H54 (cell line): ENCODE measurements around the gene CNTNAP2.

ENCODE experiments used
- DNase-seq: peaks from one replicate; pipeline ENCODE4 v3.0.0; 2011; ENCODE audit warnings: low spot score, mixed read lengths; ENCODE audit not compliant: insufficient read length
- FAIRE-seq: peaks from 3 replicates; lab custom pipeline; 2011; peaks lifted over from hg19 to GRCh38; lab: Jason Lieb, UNC
- POLR2A ChIP-seq: IDR thresholded peaks from 2 replicates; pipeline ENCODE4 v1.6.1; 2011; ENCODE audit warnings: low read depth, mild to moderate bottlenecking, low read length

The CNTNAP2 gene

DNA sequence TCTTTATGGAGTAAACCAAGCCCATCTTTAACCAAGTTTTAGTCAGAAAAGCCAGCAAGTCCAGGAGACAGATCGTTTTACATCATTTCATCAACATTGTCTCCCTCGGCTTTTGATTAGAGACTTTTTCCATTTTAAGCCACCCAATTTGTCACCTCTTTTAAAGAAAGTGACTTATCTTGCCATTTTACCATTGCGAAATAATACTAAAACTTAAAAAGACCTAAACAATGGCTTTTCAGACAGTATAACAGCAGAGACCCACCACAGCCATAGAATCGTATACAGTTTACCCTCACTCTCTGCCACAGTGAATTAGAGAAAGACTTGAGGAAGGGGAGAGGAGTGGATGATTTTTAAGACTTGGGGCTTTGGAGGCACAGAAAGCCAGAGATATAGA lies 2114.3 kb downstream of the CNTNAP2 start:
- no peak for TF ChIP-seq POLR2A
- DNase-seq = no peak
- no peak for FAIRE-seq

DNA sequence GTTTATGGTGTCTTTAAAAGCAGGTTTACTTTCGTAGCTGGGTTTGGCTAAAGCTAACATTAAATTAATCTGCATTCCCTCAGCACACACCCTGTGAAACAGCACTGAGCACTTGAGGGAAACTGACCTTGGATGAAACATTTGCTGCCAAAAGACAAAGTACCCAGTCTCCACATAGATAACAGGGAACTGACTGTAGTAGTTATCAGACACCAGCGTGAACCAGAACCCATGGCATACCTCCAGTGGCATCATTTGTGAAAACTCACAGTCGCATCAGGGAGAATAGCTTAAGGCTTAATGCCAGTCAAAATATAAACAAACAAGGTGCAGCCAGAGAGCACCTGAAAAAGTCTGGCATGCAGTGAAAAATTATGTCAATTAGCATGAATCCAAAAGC lies 2116.2 kb downstream of the CNTNAP2 start:
- FAIRE-seq = no peak
- no peak for DNase-seq
- TF ChIP-seq POLR2A = no peak

DNA sequence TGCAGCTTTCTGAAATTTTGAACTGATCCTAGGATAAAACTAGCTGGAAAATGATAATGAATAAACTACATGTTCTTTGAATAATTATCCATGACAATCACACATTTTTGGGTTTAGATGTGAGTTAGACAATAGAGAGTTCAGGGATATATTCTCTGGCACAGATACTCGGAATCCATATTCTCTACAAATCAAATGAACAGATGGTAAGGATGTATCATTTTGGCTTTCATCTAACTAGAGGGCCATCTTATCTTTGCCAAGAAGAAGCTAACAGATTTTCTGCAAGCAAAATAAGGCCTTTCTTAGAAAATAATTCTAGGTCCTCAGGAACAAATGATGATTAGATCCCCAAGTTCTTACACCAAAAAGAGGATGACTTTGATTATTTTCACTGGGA lies 2118.1 kb downstream of the CNTNAP2 start:
- no peak for FAIRE-seq
- no peak for TF ChIP-seq POLR2A
- DNase-seq = no peak

DNA sequence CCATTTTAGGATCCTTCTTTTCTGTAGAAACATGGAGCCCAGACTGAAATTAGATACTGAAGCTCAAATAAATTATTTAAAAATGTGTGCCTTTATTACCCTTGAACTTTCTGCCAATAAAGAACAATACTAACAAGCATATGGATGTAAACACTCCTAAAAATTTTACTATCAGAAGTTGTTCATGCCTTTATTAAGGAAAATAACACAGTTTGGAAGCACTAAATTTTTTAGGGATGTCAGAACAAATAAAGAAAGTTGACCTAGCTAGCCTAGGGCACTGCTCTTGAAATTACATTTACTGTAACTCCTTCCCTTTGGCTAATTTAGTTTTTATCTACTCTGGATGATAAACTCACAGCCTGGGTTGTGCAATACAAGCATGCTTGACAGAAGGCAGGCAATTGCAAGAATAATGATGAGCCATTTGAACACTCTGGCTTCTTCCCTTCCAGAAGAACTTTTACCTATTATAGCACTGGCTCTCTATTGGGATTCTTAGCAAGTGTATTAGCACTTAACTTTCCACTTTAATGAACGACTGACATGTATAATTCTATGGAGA lies 2122.2 kb downstream of the CNTNAP2 start:
- no peak for TF ChIP-seq POLR2A
- FAIRE-seq (no peak), DNase-seq (no peak)

DNA sequence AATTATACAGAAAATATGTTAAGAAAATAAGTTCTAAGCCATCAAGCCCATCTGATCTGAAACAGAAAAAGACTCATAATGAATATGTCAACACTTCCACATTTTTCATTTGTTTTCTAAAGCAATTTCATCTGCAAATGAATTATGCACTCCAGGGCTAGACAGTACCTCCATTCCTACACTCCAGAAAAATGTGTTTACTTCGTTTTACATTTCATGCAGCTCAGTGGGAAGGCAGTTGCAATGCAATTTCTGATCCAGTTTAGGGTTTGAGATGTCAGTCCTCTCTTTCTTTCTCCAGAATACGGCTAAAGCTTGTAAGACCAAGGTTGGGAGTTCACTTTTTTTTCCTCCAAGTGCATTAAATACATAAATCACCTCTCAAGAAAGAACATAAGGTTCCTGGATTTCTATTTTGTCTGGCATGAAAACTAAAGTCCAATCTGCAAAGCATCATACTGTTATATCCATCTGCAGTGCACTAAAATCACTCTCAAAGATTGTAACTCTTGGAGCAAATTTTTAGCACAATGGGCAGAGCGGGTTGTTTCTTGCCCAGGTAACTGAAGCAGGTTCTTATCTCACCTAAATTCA lies 2125.2 kb downstream of the CNTNAP2 start:
- FAIRE-seq (no peak), DNase-seq (no peak)
- no peak for TF ChIP-seq POLR2A

DNA sequence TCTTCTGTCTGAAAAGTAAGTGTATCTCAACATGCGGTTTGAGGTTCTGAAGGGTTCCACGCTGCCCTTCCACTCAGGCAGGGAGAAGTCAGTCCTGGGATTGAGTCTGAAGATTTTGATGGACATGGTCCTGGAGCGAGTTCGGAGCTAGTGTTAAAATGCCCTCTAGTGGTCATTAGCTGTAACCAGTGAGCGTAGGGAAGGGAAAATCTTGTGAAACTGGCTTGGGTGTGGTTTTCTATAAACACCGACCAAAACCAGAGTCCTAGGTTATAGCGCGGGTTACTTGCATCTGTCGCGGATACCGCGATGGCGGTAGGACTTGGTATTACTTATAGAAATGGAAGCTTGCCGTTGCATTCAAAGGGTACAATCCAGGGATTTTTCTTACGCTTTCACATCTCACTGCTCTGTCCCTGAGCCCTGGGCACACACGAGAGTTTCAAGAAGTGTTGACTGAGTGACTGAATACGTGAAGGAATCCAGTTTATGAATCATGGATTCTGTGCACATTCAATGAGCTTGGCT lies 2125.8 kb downstream of the CNTNAP2 start:
- DNase-seq = peak; percentile 42
- TF ChIP-seq POLR2A = no peak
- FAIRE-seq = no peak

DNA sequence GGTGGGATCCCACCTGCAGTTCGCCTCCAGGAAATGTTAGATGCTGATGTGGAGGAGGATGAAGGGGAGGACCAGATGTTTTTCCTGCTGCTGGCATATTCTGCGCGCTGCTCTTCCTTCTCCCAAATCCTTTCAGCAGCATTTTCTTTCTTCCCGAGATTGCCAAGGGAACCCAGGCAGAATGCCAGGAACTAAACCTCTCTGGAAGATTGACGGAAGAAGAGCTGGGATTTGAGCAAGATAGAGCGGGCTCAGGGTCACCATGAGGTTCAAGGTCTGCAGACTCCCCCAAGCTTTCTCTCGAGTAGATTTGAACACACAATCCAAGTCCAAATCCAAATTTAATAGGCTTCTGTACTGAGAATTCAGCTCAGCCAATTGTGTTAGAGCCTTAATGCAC lies 2128.8 kb downstream of the CNTNAP2 start:
- FAIRE-seq = no peak
- no peak for TF ChIP-seq POLR2A
- DNase-seq = no peak

DNA sequence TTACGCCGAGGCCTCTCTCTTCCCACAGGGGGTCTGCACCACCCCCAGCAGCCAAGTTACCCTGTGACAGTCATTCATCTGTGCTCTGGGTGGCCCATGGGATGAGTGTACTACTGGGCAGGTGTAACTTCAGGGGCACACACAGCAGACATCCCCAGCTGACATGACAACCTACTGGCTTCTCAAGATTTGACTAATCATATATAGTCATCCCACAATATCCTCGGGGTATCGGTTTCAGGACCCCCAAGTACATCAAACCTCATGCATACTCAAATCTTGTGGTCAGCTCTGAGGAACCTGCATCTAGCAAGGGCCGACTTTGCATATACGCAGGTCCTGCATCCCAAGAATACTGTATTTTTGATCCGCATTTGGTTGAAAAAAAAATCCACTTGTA lies 2137.0 kb downstream of the CNTNAP2 start:
- DNase-seq (no peak), FAIRE-seq (no peak)
- TF ChIP-seq POLR2A = no peak

DNA sequence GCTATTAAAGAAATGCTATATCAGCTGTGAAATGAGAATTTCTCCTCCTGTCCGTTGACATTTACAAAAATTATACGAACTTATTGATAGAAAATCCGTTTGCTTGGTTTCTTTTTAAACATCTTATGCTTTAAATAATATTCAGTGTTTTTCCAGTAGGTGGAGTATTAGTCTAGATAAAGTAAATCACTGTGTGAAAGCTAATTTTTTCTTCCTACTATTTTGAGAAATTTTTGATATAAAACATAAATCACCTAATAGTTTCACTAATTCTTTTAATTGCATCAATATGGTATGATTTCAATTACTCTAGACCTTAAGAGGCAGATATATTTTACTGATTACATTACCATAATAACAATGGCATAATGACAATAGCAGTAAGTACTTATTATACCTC lies 2138.7 kb downstream of the CNTNAP2 start:
- TF ChIP-seq POLR2A = no peak
- FAIRE-seq = no peak
- no peak for DNase-seq

DNA sequence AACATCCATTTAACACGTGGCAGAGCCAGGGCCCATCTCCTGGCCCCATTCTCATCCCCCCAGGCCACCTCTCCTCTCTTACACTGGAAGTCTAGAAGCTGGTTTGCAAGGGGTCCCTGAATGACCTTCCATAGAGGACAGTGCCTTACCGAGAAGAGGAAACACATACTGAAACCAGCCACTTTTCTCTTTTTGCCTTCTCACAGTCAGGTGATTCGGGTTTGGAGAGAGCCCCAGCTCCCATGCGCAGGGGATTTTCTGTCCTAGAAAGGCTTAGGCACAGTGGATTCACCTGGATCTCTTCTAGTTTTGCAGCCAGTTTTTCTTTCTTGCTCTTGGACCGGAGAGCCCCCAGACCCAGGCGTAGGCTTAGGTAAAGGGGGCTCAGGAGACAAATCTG lies 2139.8 kb downstream of the CNTNAP2 start:
- no peak for TF ChIP-seq POLR2A
- no peak for DNase-seq
- no peak for FAIRE-seq

DNA sequence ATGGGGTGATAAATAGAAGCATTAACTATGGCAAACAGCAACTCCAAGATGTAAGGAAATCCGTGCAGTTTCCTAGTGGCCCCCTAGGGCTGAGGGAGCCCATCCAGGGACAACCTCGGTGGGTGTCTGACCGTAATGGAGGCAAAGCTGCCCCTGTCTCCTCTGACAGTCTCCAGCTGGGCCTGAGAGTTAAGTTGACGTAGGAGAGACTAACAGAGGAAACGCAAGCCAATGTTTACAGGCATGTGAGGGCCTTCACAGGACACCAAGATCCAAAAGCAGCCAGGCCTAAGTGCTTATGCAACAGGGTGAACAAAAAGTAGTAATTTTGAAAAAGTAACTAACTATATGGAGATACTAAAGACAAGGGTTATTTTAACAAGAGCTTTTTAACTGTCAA lies 2144.0 kb downstream of the CNTNAP2 start:
- TF ChIP-seq POLR2A = no peak
- no peak for FAIRE-seq
- no peak for DNase-seq

DNA sequence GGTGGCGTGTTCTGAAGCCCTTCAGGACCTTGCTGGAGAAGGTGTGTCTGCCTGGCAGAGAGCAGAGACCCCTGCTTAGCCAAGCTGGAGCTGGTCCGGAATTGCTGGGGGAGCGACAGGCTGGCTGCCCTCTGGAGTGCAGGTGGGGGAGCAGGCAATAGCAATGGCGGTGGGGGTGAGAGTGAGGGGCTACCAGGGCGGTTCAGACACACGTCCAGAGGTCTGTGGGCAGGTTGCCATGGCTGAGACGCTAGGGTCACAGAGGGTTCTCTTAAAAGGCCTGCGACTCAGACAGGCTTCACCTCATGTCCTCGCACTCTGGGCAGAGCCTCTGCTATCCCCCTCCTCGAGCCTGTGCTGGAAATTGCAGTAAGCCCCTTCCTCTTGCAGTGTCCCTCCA lies 2144.9 kb downstream of the CNTNAP2 start:
- DNase-seq = no peak
- TF ChIP-seq POLR2A = no peak
- FAIRE-seq = no peak

DNA sequence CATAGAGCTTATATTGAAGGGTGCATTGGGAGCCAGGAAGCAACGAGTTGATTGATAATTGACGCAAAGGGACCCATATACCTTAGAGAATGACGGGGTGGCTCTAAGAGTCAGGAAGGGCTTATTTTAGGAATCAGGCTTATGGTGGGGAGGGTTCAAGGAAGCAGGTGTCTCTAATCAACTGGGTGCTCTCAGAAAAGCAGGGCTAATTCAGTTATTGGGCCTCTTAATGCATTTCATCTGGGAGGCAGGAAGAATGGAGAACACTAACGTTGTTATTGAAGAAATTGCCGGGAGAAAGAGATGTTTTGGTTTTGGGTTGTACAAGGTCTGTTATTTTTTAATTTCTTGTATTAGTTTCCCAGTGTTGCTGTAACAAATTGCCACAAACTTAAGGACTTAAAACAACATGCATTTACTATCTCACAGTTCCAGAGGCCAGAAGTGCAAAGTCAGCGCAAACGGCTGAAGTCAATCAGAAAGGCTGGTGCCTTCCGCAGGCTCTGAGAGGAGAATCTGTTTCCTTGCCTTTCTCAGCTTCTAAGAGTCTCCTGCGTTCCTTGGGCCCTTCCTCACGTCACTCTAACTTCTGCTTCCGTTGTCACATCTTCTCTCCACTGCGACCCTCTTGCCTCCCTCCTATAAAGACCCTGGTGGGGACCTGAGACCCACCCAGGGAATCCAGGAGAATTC lies 2145.5 kb downstream of the CNTNAP2 start:
- FAIRE-seq (no peak), DNase-seq (no peak)
- TF ChIP-seq POLR2A = no peak

DNA sequence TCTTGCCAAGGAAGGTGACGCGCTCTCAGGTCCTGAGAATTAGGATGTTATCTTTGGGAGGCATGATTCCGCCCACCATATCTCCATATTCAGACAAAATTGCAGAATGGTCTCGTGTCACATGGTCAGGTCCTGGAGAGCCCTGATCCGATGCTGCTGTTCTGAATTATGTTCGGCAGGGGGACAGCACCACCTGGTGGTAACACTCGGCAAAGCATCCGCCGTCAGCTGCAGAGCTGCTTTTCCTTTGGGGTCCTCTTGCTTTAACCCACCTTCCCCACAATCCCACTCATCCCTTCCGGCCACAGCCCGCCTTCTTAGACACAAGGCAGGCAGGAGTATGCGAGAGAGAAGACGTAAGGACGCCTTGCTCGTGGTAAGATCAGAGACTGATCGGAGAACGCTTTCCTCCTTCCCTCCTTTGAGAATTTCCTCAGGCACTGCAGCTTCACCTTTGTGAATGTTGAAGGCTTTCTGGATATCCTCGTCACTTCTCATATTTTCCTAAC lies 2146.2 kb downstream of the CNTNAP2 start:
- DNase-seq (peak; percentile 51), FAIRE-seq (no peak)
- TF ChIP-seq POLR2A = no peak
